Ramos (cell line): ENCODE data around the gene DAP3.
"Not testable (repeated sequence)": the region's sequence is repeated elsewhere in the genome, so short reads cannot be mapped to it uniquely, and the experiment has no call there.

ENCODE experiments used
- in situ Hi-C: fragments of 300-500 bp; cut with MboI; formaldehyde crosslinking; loops from one replicate; pipeline ENCODE4 v1.14.3; 2022; ENCODE audit warnings: low sequenced_read_pairs; ENCODE audit not compliant: unreplicated experiment

DAP3 gene

GRCh38 chr1:155680531-155680930, 8.4 kb upstream of the DAP3 start:
- in situ Hi-C loops, result no loop called here

GRCh38 chr1:155681776-155682175, 7.1 kb upstream of the DAP3 start:
- in situ Hi-C loops, result no loop called here

- in situ Hi-C loops, result not testable (repeated sequence)
Measured at GRCh38 chr1:155687705-155688323, 1.1 kb upstream of the DAP3 start.

- in situ Hi-C loops, result no loop called here
Measured at GRCh38 chr1:155688324-155689080, 389 bp upstream of the DAP3 start, which contains the start of gene YY1AP1. YY1AP1 (minus strand) TSS chr1:155688774; CDS start chr1:155680436, 8,338 bp downstream.

DNA sequence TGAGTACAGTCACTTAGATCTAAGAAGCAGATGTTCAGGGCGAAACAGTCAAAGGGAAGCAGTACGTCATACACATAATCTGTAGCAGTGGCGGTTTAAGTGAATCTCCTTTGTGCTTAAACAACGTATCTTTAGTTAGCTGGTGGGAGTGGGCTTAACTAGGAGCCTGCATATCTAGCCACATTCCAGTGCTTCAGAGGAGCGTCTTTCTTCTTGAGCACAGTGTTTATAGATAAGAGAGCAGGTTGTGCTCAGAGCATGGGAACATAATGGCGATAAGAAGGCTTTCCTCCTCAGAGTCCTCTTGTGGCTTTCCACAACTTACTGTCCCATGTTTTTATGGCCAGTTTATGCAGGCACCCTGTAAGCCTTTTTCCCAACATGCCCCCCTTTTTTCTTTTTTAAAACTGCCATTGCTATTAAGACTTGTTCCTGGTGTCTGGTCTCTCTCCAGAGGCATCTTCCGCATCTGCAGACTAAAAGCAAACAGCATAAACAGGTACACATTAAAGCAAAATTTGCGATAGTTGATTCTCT, 3.2 kb downstream of the DAP3 start:
- in situ Hi-C loops, result no loop called here

- in situ Hi-C loops, result no loop called here
Measured at GRCh38 chr1:155694167-155694566, 5.3 kb downstream of the DAP3 start.

- in situ Hi-C loops, result no loop called here
Measured at GRCh38 chr1:155695072-155695471, 6.2 kb downstream of the DAP3 start.

DNA sequence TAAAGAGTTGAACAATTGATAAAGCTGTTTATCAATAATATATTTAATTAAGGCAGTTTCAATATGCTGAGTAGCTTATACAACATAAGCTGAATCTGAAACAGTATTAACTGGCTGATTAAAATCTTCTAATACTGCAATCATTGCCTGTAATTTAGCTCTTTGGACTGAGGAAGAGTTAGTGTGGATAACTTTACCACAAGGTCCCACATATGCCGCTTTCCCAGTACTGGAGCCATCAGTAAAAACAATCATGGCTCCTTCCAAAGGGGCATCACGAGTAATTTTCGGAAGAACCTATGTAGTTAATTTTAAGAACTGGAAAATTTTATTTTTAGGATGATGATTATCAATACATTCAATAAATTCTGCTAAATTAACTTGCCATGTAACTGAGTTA, 6.7 kb downstream of the DAP3 start:
- in situ Hi-C loops, result no loop called here

GRCh38 chr1:155696524-155696923, 7.6 kb downstream of the DAP3 start:
- in situ Hi-C loops, result no loop called here

GRCh38 chr1:155697046-155697445, 8.2 kb downstream of the DAP3 start:
- in situ Hi-C loops, result no loop called here

GRCh38 chr1:155697616-155698015, 8.7 kb downstream of the DAP3 start:
- in situ Hi-C loops, result not testable (repeated sequence)

DNA sequence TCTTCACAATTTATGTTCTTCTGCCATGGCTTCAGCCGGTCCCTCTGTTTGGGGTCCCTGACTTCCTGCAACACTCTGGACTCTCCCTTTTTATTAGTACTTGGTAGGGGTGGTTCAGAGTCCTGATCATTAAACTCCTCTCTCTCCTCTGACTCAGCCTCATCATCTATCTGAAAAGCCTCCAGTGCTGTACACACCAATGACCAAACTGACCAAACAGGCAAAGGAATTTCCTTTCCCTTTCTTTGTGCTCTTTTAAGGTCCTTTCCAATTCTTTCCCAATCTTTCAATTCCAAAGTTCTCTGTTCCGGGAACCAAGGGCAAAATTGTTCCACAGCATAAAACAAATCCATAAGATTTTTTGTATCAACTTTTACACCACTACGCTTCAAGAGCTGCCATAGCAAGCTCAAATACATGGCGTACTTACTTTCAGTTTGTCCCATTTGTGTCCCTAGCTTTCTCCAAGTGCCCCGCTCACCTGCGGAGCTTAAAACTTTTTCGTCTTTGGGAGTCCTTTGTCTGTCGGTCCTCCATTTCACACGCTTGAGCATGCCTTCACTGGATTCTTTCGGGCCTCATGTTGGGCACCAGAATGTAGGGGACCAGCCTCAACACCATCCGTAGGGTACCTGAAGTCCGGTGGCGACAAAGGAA, 9.6 kb downstream of the DAP3 start:
- in situ Hi-C loops, result no loop called here

- in situ Hi-C loops, result not testable (repeated sequence)
Measured at GRCh38 chr1:155699062-155699461, 10.2 kb downstream of the DAP3 start.

- in situ Hi-C loops, result not testable (repeated sequence)
Measured at GRCh38 chr1:155701675-155702074, 12.8 kb downstream of the DAP3 start.

GRCh38 chr1:155703216-155703615, 14.3 kb downstream of the DAP3 start:
- in situ Hi-C loops, result no loop called here

- in situ Hi-C loops, result not testable (repeated sequence)
Measured at GRCh38 chr1:155704414-155704813, 15.5 kb downstream of the DAP3 start.

DNA sequence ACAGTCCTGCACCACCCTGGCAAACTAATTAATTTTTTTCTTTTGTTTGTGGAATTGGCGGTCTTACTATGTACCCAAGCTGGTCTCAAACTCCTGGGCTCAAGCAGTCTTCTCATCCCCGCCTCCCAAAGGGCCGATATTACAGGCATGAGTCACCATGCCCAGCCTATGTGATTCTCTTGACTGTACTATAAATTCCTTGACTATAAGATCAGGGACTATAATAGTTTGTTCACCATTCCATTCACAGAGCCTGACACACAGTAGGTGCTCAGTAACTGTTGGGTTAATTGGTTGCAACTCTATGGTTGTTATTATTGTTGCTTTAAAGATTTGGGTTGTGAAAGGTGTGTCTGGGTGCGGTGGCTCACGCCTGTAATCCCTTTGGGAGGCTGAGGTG, 17.2 kb downstream of the DAP3 start:
- in situ Hi-C loops, result no loop called here

DNA sequence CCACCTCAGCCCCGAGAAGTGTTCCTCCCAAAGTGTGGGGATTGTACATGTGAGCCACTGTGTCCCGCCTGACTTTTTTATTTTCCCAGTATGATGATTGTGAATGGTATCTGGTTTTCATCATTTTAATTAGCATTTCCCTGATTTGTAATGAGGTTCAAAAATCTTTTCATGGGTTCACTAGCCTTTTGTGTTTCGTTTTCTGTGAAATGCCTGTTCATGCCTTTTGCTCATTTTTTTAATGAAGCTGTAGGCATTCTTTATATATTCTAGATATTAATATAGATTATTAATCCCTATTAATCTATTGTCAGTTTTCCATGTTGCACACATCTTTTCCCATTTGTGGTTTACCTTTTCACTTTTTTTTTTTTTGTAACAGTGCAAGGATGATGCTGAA, 20.5 kb downstream of the DAP3 start:
- in situ Hi-C loops, result no loop called here

GRCh38 chr1:155711457-155711856, 22.6 kb downstream of the DAP3 start:
- in situ Hi-C loops, result not testable (repeated sequence)

DNA sequence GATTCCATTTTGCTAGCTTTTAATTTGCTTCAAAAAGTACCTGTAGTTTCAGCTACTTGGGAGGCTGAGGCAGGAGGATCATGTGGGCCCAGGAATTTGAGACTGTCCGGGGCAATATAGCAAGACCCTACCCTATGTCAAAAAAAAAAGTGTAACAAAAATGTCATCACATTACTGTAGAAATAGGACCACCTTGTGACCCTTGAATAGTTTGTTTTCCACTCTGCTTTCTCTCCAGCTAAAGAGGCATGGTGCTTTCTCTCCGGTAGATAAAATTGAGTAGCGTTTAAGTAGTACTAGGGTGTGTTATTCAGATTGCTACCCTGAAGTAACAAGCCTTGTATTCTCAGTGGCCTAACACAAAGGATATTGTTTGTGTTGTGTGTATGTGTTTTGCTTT, 23.7 kb downstream of the DAP3 start:
- in situ Hi-C loops, result not testable (repeated sequence)

- in situ Hi-C loops, result no loop called here
Measured at GRCh38 chr1:155713075-155713474, 24.2 kb downstream of the DAP3 start.
